AG10803 (cell line): ENCODE data around the gene ADSS2.

Experiments
- DNase-seq: peaks from one replicate; pipeline ENCODE4 v3.0.0; 2010; ENCODE audit warnings: low read depth
- H3K4me3 ChIP-seq: 2 replicates; pipeline ENCODE4 v1.5.1; 2011; ENCODE audit warnings: mild to moderate bottlenecking, low read length, control low read depth
- CTCF ChIP-seq: conservative IDR thresholded peaks from 2 replicates; pipeline ENCODE4 v1.5.1; 2011; ENCODE audit warnings: mild to moderate bottlenecking, low read length, control low read depth, inconsistent platforms

The ADSS2 gene

GRCh38 chr1:244412176-244412575, 39.5 kb downstream of the ADSS2 start:
- H3K4me3 ChIP-seq, result no peak overlapping the region
- no peak for DNase-seq
- no peak for TF ChIP-seq CTCF

- no peak for TF ChIP-seq CTCF
- no peak for DNase-seq
- no peak overlapping the region for H3K4me3 ChIP-seq
These were observed 42.0 kb downstream of the ADSS2 start for GRCh38 chr1:244409701-244410100.

GRCh38 chr1:244406337-244406736, 45.4 kb downstream of the ADSS2 start:
- DNase-seq, result no peak
- H3K4me3 ChIP-seq, result no peak overlapping the region
- no peak for TF ChIP-seq CTCF

GRCh38 chr1:244405856-244406255, 45.9 kb downstream of the ADSS2 start:
- no peak for TF ChIP-seq CTCF
- DNase-seq, result no peak
- no peak overlapping the region for H3K4me3 ChIP-seq

GRCh38 chr1:244403431-244403830, 48.3 kb downstream of the ADSS2 start:
- H3K4me3 ChIP-seq, result no peak overlapping the region
- no peak for DNase-seq
- no peak for TF ChIP-seq CTCF

- H3K4me3 ChIP-seq, result no peak overlapping the region
- DNase-seq, result no peak
- TF ChIP-seq CTCF, result no peak
These were observed 50.7 kb downstream of the ADSS2 start for GRCh38 chr1:244400974-244401373.

- H3K4me3 ChIP-seq, result no peak overlapping the region
- no peak for DNase-seq
- no peak for TF ChIP-seq CTCF
These were observed 54.6 kb downstream of the ADSS2 start for GRCh38 chr1:244397131-244397530.
